Lower leg skin (tissue), 3 donors: ENCODE measurements around the gene KEAP1.

Source experiments
- CTCF ChIP-seq, 3 donors: fragments of 450-650 bp; IDR thresholded peaks; one replicate each; pipeline ENCODE4 v1.5.1; 2016; ENCODE audit warnings: antibody characterized with exemption in 3 of 3, mild to moderate bottlenecking in 3 of 3, moderate library complexity in 2 of 3
- POLR2A ChIP-seq, 2 donors: fragments of 450-650 bp; IDR thresholded peaks; one replicate each; pipeline ENCODE4 v1.6.1; 2016 to 2017; ENCODE audit warnings: antibody characterized with exemption in 2 of 2, mild to moderate bottlenecking in 1 of 2, moderate library complexity in 1 of 2

GRCh38 chr19:10510301-10510802 is 7.2 kb upstream of the KEAP1 start:
- TF ChIP-seq POLR2A (IDR thresholded peaks at IDR 0.05) (no peak), CTCF (IDR thresholded peaks at IDR 0.05) (peak in 1 of 3 donors; percentile 36)
